Measurements from ENCODE around the gene RPL10.

RPL10 gene

DNA sequence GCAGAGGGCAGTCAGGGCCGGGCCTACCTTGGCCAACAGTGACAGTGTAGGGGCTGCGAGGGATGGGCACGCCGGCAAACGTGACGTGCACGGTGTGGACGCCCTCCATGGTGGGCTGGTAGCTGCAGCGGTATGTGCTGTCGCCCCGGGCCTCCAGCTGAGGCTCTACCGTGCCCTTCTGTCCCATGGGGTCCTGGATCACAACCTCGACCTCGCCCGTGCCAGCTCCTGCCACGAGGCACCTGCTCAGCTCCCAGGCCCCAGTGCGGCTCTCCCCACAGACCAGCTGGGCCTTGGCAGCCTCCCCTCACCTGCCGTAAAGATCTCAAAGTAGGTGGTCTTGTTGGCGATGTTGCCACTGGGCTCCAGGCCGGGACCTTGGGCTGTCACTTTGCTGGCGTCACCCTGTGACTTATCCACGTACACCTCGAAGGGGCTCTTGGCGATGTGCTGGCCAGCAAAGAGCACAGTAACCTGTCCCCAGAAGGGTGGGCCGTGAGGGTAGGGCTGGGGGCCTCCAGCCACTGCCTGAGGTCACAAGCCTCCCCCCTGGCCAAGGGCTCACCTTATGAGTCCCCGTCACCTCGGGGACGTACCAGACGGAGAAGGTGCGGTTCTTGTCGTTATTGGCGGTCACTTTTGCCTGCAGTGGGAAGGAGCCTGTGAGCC, 32.0 kb upstream of the RPL10 start:
- TF ChIP-seq, protein P1, sequence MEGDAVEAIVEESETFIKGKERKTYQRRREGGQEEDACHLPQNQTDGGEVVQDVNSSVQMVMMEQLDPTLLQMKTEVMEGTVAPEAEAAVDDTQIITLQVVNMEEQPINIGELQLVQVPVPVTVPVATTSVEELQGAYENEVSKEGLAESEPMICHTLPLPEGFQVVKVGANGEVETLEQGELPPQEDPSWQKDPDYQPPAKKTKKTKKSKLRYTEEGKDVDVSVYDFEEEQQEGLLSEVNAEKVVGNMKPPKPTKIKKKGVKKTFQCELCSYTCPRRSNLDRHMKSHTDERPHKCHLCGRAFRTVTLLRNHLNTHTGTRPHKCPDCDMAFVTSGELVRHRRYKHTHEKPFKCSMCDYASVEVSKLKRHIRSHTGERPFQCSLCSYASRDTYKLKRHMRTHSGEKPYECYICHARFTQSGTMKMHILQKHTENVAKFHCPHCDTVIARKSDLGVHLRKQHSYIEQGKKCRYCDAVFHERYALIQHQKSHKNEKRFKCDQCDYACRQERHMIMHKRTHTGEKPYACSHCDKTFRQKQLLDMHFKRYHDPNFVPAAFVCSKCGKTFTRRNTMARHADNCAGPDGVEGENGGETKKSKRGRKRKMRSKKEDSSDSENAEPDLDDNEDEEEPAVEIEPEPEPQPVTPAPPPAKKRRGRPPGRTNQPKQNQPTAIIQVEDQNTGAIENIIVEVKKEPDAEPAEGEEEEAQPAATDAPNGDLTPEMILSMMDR (IDR thresholded peaks at IDR 0.05; ENCODE audit: extremely low read depth, insufficient read depth, missing control alignments), result no peak

GRCh38 chrX:154366666-154367055, 31.5 kb upstream of the RPL10 start:
- no peak for DNase-seq (ENCODE audit: low spot score)
- in situ Hi-C loops (cut with MboI; ENCODE audit: low pct_unique_long_range_greater_than_20kb, low sequenced_read_pairs, unreplicated experiment), result no loop called here
- TF ChIP-seq, protein P1 (IDR thresholded peaks at IDR 0.05; ENCODE audit: extremely low read depth, insufficient read depth, missing control alignments), result no peak

More for the DNA sequence above, 32.0 kb upstream of the RPL10 start:
- in situ Hi-C loops (cut with MboI; ENCODE audit: low pct_unique_long_range_greater_than_20kb, low sequenced_read_pairs, unreplicated experiment), result no loop called here
- no peak for DNase-seq (ENCODE audit: low spot score)

DNA sequence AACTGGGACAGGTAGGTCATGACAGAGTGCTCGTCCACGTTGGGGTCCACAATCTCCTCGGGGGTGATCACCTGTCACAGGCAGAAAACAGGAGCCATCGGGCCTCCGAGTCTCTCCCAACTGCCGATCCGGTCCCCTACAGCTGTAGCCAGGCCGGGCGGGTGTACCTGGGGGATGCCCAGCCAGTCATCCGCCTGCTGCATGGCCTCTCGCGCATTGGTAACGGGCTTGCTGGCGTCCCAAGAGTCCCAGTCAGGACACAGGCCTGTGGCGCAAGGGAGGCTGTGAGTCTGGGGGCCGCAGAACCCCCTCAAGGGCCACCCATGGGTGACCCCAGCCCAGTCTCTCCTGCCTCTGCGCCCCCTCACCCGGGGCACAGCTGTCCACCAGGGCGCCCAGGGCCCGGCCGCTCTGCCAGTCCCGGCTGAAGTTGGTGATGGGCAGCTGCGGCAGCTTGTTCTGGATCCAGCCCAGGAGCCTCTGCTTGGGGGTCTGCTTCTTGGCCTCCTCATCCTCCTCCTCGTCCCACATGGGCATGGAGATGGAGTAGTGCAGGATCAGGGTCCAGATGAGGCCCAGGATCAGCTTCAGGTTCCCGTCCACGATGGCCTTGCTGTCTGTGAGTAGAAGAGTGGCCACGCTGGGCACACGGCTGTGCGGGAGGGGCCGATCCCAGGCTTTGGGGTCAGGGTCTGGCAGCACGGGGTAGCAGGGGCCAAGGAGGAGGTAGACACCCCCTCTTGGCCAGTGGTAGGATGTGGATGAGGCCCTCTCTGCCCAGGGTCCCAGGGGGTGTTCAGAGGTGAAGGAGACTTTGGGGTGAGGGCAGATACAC, 30.5 kb upstream of the RPL10 start:
- in situ Hi-C loops (cut with MboI; ENCODE audit: low pct_unique_long_range_greater_than_20kb, low sequenced_read_pairs, unreplicated experiment), result no loop called here
- DNase-seq (ENCODE audit: low spot score), result no peak
- TF ChIP-seq, protein P1 (IDR thresholded peaks at IDR 0.05; ENCODE audit: extremely low read depth, insufficient read depth, missing control alignments), result no peak

- peak; percentile 80 for DNase-seq (ENCODE audit: low spot score)
- TF ChIP-seq, protein P1 (IDR thresholded peaks at IDR 0.05; ENCODE audit: extremely low read depth, insufficient read depth, missing control alignments), result no peak
- in situ Hi-C loops (cut with MboI; ENCODE audit: low pct_unique_long_range_greater_than_20kb, low sequenced_read_pairs, unreplicated experiment), result no loop called here
Measured at GRCh38 chrX:154368630-154369448, 29.3 kb upstream of the RPL10 start.

DNA sequence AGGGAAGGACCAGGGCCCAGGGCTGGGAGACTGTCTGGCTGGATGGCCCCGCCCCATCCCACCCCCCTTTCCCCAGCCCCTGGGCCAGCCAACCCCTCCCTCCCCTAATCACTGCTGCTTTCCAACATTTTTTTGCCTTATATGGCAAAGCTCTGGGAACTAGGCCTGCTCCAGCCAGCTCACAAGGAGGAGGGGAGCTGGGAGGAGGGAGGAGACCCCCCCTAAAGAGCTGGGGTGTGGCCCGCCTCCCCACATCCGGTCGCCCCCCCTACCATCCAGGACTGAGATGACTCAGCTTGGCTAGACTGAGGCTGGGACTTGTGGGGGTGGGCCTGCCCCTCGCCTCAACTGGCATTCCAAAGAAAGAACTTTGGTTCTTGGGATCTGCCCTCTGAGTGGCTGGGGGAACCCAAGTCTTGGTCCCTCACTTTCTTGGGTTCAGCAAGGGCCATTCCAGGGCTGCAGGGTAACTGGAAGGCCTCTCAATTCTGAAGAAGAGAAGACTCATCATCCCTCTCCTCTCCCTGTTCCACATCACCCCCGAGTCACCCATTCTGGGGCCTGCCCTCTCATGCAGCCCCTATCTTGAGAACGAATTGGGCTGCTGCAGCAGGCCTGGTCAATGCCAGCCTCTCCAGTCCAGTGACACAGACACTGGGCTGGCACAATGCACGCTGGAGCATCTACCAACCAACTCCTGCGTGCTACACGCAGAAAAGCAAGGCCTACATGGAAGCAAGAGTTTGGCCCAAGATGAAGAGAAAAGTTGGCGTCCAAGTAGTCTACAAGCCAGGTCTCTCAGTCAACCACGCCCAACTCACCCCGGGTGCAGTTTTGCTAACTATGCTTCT, 28.5 kb upstream of the RPL10 start:
- in situ Hi-C loops (cut with MboI; ENCODE audit: low pct_unique_long_range_greater_than_20kb, low sequenced_read_pairs, unreplicated experiment), result no loop called here
- TF ChIP-seq, protein P1 (IDR thresholded peaks at IDR 0.05; ENCODE audit: extremely low read depth, insufficient read depth, missing control alignments), result no peak
- DNase-seq (ENCODE audit: low spot score), result peak; percentile 57

Measured in GM13977 (cell line).